Panc1 (cell line): ENCODE measurements around the gene LILRA5. TPM values are rescaled to one million over a fixed set of nuclear protein-coding genes. Genes with fewer than 3 reads are reported as not detected.

Experiments used
- ATAC-seq: fragments of 200-7000 bp; cut with Tn5 transposase; 2 replicates; pipeline ENCODE4 v1.9.1; 2020; ENCODE audit warnings: mild to moderate bottlenecking, moderate library complexity
- BruUV-seq: library from RNA; stranded (reverse); fragments of 400-500 nt; replicated peaks from 2 replicates; lab custom pipeline; 2021; lab: Mats Ljungman, UMichigan
- CTCF ChIA-PET: fragments of 300-600 bp; sonication (Branson Sonifier 250); formaldehyde crosslinking; loops from one replicate; lab custom pipeline; 2022; ENCODE audit warnings: antibody characterized with exemption; lab: Charles Lee
- POLR2A ChIA-PET: fragments of 300-600 bp; sonication (Branson Sonifier 250); formaldehyde crosslinking; loops from one replicate; lab custom pipeline; 2022; ENCODE audit warnings: antibody characterized with exemption; lab: Charles Lee
- DNase-seq: peaks from one replicate; pipeline ENCODE4 v3.0.0-alpha.2; 2010; ENCODE audit warnings: low read depth, low spot score
- H3K27ac ChIP-seq: 2 replicates; pipeline ENCODE4 v1.5.1; 2011; ENCODE audit warnings: mild to moderate bottlenecking, low read length, inconsistent platforms
- H3K27me3 ChIP-seq: fragments of 200-500 bp; sonication (Bioruptor generic); 2 replicates; pipeline ENCODE4 v1.6.0; 2014; ENCODE audit warnings: low read length, inconsistent platforms; ENCODE audit not compliant: control insufficient read depth, insufficient read depth
- H3K36me3 ChIP-seq: fragments of 200-500 bp; sonication (Bioruptor generic); 2 replicates; pipeline ENCODE4 v1.5.1; 2014; ENCODE audit warnings: inconsistent platforms, mild to moderate bottlenecking, low read length, moderate library complexity; ENCODE audit not compliant: control insufficient read depth, insufficient read depth
- H3K4me1 ChIP-seq: 2 replicates; pipeline ENCODE4 v1.5.1; 2011; ENCODE audit warnings: inconsistent platforms, mild to moderate bottlenecking, low read length, moderate library complexity; ENCODE audit not compliant: control insufficient read depth, insufficient read depth
- H3K4me3 ChIP-seq, 2 experiments: 2 replicates each; pipeline ENCODE4 v1.5.1; 2011 to 2012; ENCODE audit warnings: low read depth in 2 of 2, low read length in 2 of 2, mild to moderate bottlenecking in 2 of 2, inconsistent platforms in 1 of 2, moderate library complexity in 1 of 2
- H3K9me3 ChIP-seq: fragments of 200-500 bp; sonication (Bioruptor generic); 2 replicates; pipeline ENCODE4 v1.5.1; 2014; ENCODE audit warnings: low read depth, mild to moderate bottlenecking, inconsistent platforms, low read length, moderate library complexity; ENCODE audit not compliant: control insufficient read depth, insufficient read depth
- CTCF ChIP-seq: fragments of 450-650 bp; IDR thresholded peaks from 2 replicates; pipeline ENCODE4 v1.5.1; 2017; ENCODE audit warnings: mild to moderate bottlenecking
- POLR2AphosphoS5 ChIP-seq: IDR thresholded peaks from 2 replicates; pipeline ENCODE4 v1.6.1; 2012; ENCODE audit warnings: mild to moderate bottlenecking, low read depth, low read length, moderate library complexity
- REST ChIP-seq, 2 experiments: IDR thresholded peaks; 2 replicates each; pipeline ENCODE4 v1.6.1; 2011 to 2012; ENCODE audit warnings: low read depth in 2 of 2, control low read depth in 1 of 2, low read length in 1 of 2, mild to moderate bottlenecking in 1 of 2, moderate library complexity in 1 of 2; ENCODE audit not compliant: insufficient read depth in 1 of 2
- SIN3A ChIP-seq: IDR thresholded peaks from 2 replicates; pipeline ENCODE4 v1.6.1; 2012; ENCODE audit warnings: low read depth, mild to moderate bottlenecking, low read length, moderate library complexity, borderline replicate concordance; ENCODE audit not compliant: insufficient read depth
- TCF7L2 ChIP-seq: IDR thresholded peaks from 2 replicates; pipeline ENCODE4 v1.6.1; 2011; ENCODE audit warnings: mild to moderate bottlenecking, low read depth, low read length, inconsistent platforms
- in situ Hi-C: cut with HindIII; loops from 2 replicates; pipeline ENCODE4 v1.10.0; 2016; ENCODE audit warnings: low sequenced_read_pairs, low pct_unique_long_range_greater_than_20kb
- intact Hi-C: fragments of 100-400 bp; cut with micrococcal nuclease; formaldehyde crosslinking; loops from one replicate; pipeline ENCODE4 v1.10.0; 2022; ENCODE audit not compliant: unreplicated experiment
- total RNA-seq: library from RNA; stranded (reverse); gene quantifications from one replicate; pipeline ENCODE4 v1.2.1, GENCODE V29; 2021; ENCODE audit not compliant: unreplicated experiment

The LILRA5 gene
- total RNA-seq, 1 experiment from 2014 or later = not detected

- ChIA-PET POLR2A (no interaction called here), CTCF (no interaction called here)
- Histone ChIP-seq H3K36me3 (no peaks in the 10 kb centered on the region), H3K27me3 (peaks cover 11% of the 10 kb centered on the region), H3K4me3 (no peak overlapping the region), H3K4me1 (no peaks in the 10 kb centered on the region), H3K9me3 (no peaks in the 10 kb centered on the region), H3K27ac (no peak overlapping the region)
- DNase-seq (no peak), ATAC-seq (no peak)
- in situ Hi-C loops = no loop called here
- TF ChIP-seq REST (IDR thresholded peaks at IDR 0.05; ENCODE audit: insufficient read depth in 1 of 2, low read depth in 2 of 2, low read length in 1 of 2) (no peak), TCF7L2 (no peak), SIN3A (no peak), POLR2AphosphoS5 (no peak), CTCF (no peak)
- intact Hi-C loops = no loop called here
- no TSS peak for BruUV-seq
Observed at GRCh38 chr19:54310543-54310942, 2.4 kb downstream of the LILRA5 start.

DNA sequence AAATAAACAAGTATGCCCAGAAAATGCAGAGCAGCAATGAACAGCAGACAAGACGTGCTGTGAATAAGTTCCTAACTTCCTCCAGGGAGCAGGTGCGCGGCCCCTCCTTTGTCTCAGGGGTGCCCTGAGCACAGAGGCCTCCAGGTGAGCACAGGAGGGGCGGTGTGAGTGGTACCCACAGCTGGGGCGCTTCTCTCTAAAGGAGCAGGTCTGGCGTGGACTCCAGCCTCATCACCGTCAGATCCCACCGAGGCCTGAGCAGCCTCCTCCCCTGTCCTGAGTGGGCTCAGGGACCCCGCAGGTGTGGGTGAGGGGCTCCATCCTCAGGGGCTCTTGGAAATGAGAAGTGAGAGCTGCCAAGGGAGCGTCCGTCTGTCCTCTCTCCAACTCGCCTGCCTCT, 3.2 kb downstream of the LILRA5 start:
- DNase-seq (no peak), ATAC-seq (no peak)
- POLR2A ChIA-PET = no interaction called here
- H3K9me3 ChIP-seq = no peaks in the 10 kb centered on the region
- no peaks in the 10 kb centered on the region for H3K4me1 ChIP-seq
- no TSS peak for BruUV-seq
- H3K36me3 ChIP-seq = no peaks in the 10 kb centered on the region
- CTCF ChIA-PET = no interaction called here
- in situ Hi-C loops (no loop called here), intact Hi-C loops (no loop called here)
- peaks cover 12% of the 10 kb centered on the region for H3K27me3 ChIP-seq
- H3K27ac ChIP-seq = no peak overlapping the region
- TF ChIP-seq SIN3A (no peak), CTCF (no peak), REST (IDR thresholded peaks at IDR 0.05; ENCODE audit: insufficient read depth in 1 of 2, low read depth in 2 of 2, low read length in 1 of 2) (no peak), POLR2AphosphoS5 (no peak), TCF7L2 (no peak)
- no peak overlapping the region for H3K4me3 ChIP-seq
